Activated CD8-positive, alpha-beta memory T cell treated with anti-CD3 and anti-CD28 coated beads for 36 hours (primary cell): Measurements from ENCODE around the gene LTB. TPM values are rescaled to one million over a fixed set of nuclear protein-coding genes. Genes with fewer than 3 reads are reported as not detected.

Source experiments
- CTCF ChIA-PET: fragments of 350-600 bp; sonication (Branson Sonifier 250); formaldehyde crosslinking; loops from one replicate; lab custom pipeline; 2021; ENCODE audit warnings: antibody characterized with exemption; lab: Charles Lee
- POLR2A ChIA-PET: fragments of 350-600 bp; sonication (Branson Sonifier 250); formaldehyde crosslinking; loops from one replicate; lab custom pipeline; 2021; ENCODE audit warnings: antibody characterized with exemption; lab: Charles Lee
- total RNA-seq, 2 experiments: library from RNA; stranded (reverse); gene quantifications; one replicate each; pipeline ENCODE4 v1.2.3, GENCODE V29; 2021

The LTB gene
- total RNA-seq, 2 experiments from 2014 or later = 178 to 181 TPM

- POLR2A ChIA-PET = interaction anchor here (0.7 to 4.8 kb wide), 2 partner anchors 13 to 77 kb away, joined by 4 to 41 read pairs; no protein-coding TSS in a partner anchor
Observed at GRCh38 chr6:31572041-31572911, 9.9 kb downstream of the LTB start, which contains the start of gene LTA. Gene LTA, plus strand, starts transcription at chr6:31572289. Its CDS starts 454 bp downstream, at chr6:31572743.

GRCh38 chr6:31569861-31570536, 12.2 kb downstream of the LTB start:
- ChIA-PET POLR2A (interaction anchor here (1.3 to 4.8 kb wide), 2 partner anchors 10 kb away, joined by 6 to 41 read pairs; no protein-coding TSS in a partner anchor), CTCF (interaction anchor here (1.1 to 9.0 kb wide), 8 partner anchors 10 to 226 kb away, joined by 3 to 80 read pairs (median 12); partner anchors contain the start of genes LST1, NCR3 and VARS1)

More at GRCh38 chr6:31572041-31572911, 9.9 kb downstream of the LTB start, which contains the start of gene LTA:
- CTCF ChIA-PET = interaction anchor here (1.0 to 9.0 kb wide), 8 partner anchors 8 to 26 kb away, joined by 4 to 80 read pairs (median 22); partner anchors contain the start of genes ATP6V1G2, LST1 and NFKBIL1

GRCh38 chr6:31568537-31568961, 13.7 kb downstream of the LTB start:
- POLR2A ChIA-PET = interaction anchor here (1.4 to 4.8 kb wide), 3 partner anchors 8 to 14 kb away, joined by 4 to 41 read pairs (median 11); partner anchors contain the start of gene LTB
- CTCF ChIA-PET = interaction anchor here (0.7 to 9.0 kb wide), 10 partner anchors 8 to 227 kb away, joined by 3 to 80 read pairs (median 4); partner anchors contain the start of genes NCR3 and VARS1

GRCh38 chr6:31567531-31568370, 14.5 kb downstream of the LTB start:
- CTCF ChIA-PET = interaction anchor here (0.7 to 9.0 kb wide), 8 partner anchors 8 to 30 kb away, joined by 3 to 80 read pairs (median 8); partner anchors contain the start of gene NCR3
- POLR2A ChIA-PET = interaction anchor here (0.6 to 4.8 kb wide), 4 partner anchors 8 to 229 kb away, joined by 3 to 41 read pairs (median 8); partner anchors contain the start of gene LTB

- ChIA-PET CTCF (interaction anchor here (0.9 to 24.4 kb wide), 6 partner anchors 11 to 36 kb away, joined by 3 to 348 read pairs (median 32); partner anchors contain the start of genes LTA, LTB, NCR3 and NFKBIL1), POLR2A (interaction anchor here (3.2 to 5.7 kb wide), 2 partner anchors 9 to 15 kb away, joined by 41 to 66 read pairs; partner anchors contain the start of genes LTA and TNF)
Observed at GRCh38 chr6:31560697-31561058, 21.5 kb downstream of the LTB start.

GRCh38 chr6:31559958-31560696, 22.1 kb downstream of the LTB start:
- POLR2A ChIA-PET = interaction anchor here (0.6 to 5.7 kb wide), 7 partner anchors 10 to 267 kb away, joined by 3 to 66 read pairs (median 3); partner anchors contain the start of genes BAG6, HSPA1B, LTA and TNF
- CTCF ChIA-PET = interaction anchor here (0.6 to 24.4 kb wide), 9 partner anchors 9 to 408 kb away, joined by 3 to 348 read pairs (median 12); partner anchors contain the start of genes LTA, LTB, NCR3 and NFKBIL1

GRCh38 chr6:31559606-31559957, 22.6 kb downstream of the LTB start:
- POLR2A ChIA-PET = interaction anchor here (0.6 to 5.7 kb wide), 8 partner anchors 9 to 268 kb away, joined by 3 to 66 read pairs (median 3); partner anchors contain the start of genes BAG6, HSPA1B, LST1 and LTA
- CTCF ChIA-PET = interaction anchor here (0.6 to 24.4 kb wide), 9 partner anchors 8 to 407 kb away, joined by 3 to 348 read pairs (median 12); partner anchors contain the start of genes LTA, LTB, NCR3 and NFKBIL1

GRCh38 chr6:31558631-31559500, 23.4 kb downstream of the LTB start:
- ChIA-PET POLR2A (interaction anchor here (0.6 to 5.7 kb wide), 5 partner anchors 11 to 1043 kb away, joined by 3 to 66 read pairs (median 5); partner anchors contain the start of genes LST1, LTA and TNF), CTCF (interaction anchor here (0.9 to 24.4 kb wide), 9 partner anchors 8 to 211 kb away, joined by 3 to 348 read pairs (median 12); partner anchors contain the start of genes BAG6, LTA, LTB and NCR3)

- POLR2A ChIA-PET = interaction anchor here (0.6 to 5.7 kb wide), 3 partner anchors 12 to 1042 kb away, joined by 5 to 66 read pairs (median 41); partner anchors contain the start of genes LTA and TNF
- CTCF ChIA-PET = interaction anchor here (0.9 to 24.4 kb wide), 7 partner anchors 10 to 211 kb away, joined by 3 to 348 read pairs (median 13); partner anchors contain the start of genes BAG6, LTA, LTB and NCR3
Observed at GRCh38 chr6:31558318-31558625, 24.0 kb downstream of the LTB start.

GRCh38 chr6:31557443-31558317, 24.5 kb downstream of the LTB start:
- CTCF ChIA-PET = interaction anchor here (0.6 to 24.4 kb wide), 9 partner anchors 10 to 1290 kb away, joined by 3 to 348 read pairs (median 12); partner anchors contain the start of genes BAG6, LTA, LTB and NCR3
- POLR2A ChIA-PET = interaction anchor here (0.6 to 5.7 kb wide), 3 partner anchors 12 to 65 kb away, joined by 4 to 66 read pairs (median 41); partner anchors contain the start of genes LTA and TNF

GRCh38 chr6:31556307-31556706, 25.9 kb downstream of the LTB start:
- POLR2A ChIA-PET = interaction anchor here (0.6 to 1.0 kb wide), 3 partner anchors 18 to 20 kb away, joined by 3 to 4 read pairs (median 3); partner anchors contain the start of gene TNF
- CTCF ChIA-PET = interaction anchor here (6.9 to 24.4 kb wide), 3 partner anchors 15 to 41 kb away, joined by 52 to 348 read pairs (median 80); partner anchors contain the start of genes LTA, LTB, NCR3 and TNF

- ChIA-PET CTCF (interaction anchor here (0.7 to 24.4 kb wide), 13 partner anchors 8 to 103 kb away, joined by 3 to 348 read pairs (median 5); partner anchors contain the start of genes DDX39B, LST1, LTB and NCR3), POLR2A (interaction anchor here (0.8 to 2.2 kb wide), 5 partner anchors 10 to 69 kb away, joined by 3 to 9 read pairs (median 3); partner anchors contain the start of genes DDX39B and TNF)
Observed at GRCh38 chr6:31551371-31551770, 30.9 kb downstream of the LTB start.

GRCh38 chr6:31548544-31548873, 33.7 kb downstream of the LTB start:
- ChIA-PET POLR2A (interaction anchor here (0.5 to 1.5 kb wide), 2 partner anchors 24 to 50 kb away, joined by 4 read pairs; no protein-coding TSS in a partner anchor), CTCF (interaction anchor here (1.1 to 24.4 kb wide), 6 partner anchors 11 to 67 kb away, joined by 3 to 348 read pairs (median 38); partner anchors contain the start of genes AIF1, LST1, LTB and NCR3)
